Osteoblast (primary cell): ENCODE data around the gene ZNF394. TPM values are rescaled to one million over a fixed set of nuclear protein-coding genes. Genes with fewer than 3 reads are reported as not detected.

Source experiments
- DNase-seq: peaks from one replicate; pipeline ENCODE4 v3.0.0; 2011; ENCODE audit warnings: low spot score, mixed read lengths; ENCODE audit not compliant: insufficient read length; ENCODE audit errors: missing footprints
- H2AFZ ChIP-seq: 2 replicates; pipeline ENCODE4 v1.6.0; 2011; ENCODE audit warnings: mild to moderate bottlenecking, low read length
- H3K27ac ChIP-seq: 2 replicates; pipeline ENCODE4 v1.5.1; 2011; ENCODE audit warnings: mild to moderate bottlenecking, low read depth, low read length, moderate library complexity
- H3K27me3 ChIP-seq: 2 replicates; pipeline ENCODE4 v1.6.0; 2012; ENCODE audit warnings: mild to moderate bottlenecking, control low read depth, inconsistent platforms, low read length, moderate library complexity; ENCODE audit not compliant: insufficient read depth
- H3K36me3 ChIP-seq: 2 replicates; pipeline ENCODE4 v1.5.1; 2011; ENCODE audit warnings: mild to moderate bottlenecking, low read length, control low read depth, moderate library complexity; ENCODE audit not compliant: insufficient read depth
- H3K4me1 ChIP-seq: 2 replicates; pipeline ENCODE4 v1.5.1; 2011; ENCODE audit warnings: mild to moderate bottlenecking, low read length, control low read depth, moderate library complexity; ENCODE audit not compliant: insufficient read depth
- H3K4me2 ChIP-seq: 2 replicates; pipeline ENCODE4 v1.6.0; 2011; ENCODE audit warnings: mild to moderate bottlenecking, low read length; ENCODE audit not compliant: insufficient read depth
- H3K4me3 ChIP-seq: fragments of 200-600 bp; sonication (generic); 3 replicates; pipeline ENCODE4 v1.5.1; 2012; ENCODE audit warnings: mild to moderate bottlenecking, low read length, inconsistent platforms; ENCODE audit not compliant: insufficient read depth
- H3K79me2 ChIP-seq: 2 replicates; pipeline ENCODE4 v1.6.0; 2012; ENCODE audit warnings: mild to moderate bottlenecking, low read length, control low read depth, inconsistent platforms; ENCODE audit not compliant: insufficient read depth
- H3K9me3 ChIP-seq: 2 replicates; pipeline ENCODE4 v1.5.1; 2011; ENCODE audit warnings: low read depth, low read length, control low read depth
- H4K20me1 ChIP-seq: 2 replicates; pipeline ENCODE4 v1.6.0; 2012; ENCODE audit warnings: mild to moderate bottlenecking, low read length, control low read depth; ENCODE audit not compliant: insufficient read depth
- CTCF ChIP-seq: IDR thresholded peaks from 2 replicates; pipeline ENCODE4 v1.5.1; 2011; ENCODE audit warnings: mild to moderate bottlenecking, low read depth, low read length, moderate library complexity; ENCODE audit errors: extremely low read depth
- total RNA-seq: library from RNA; depleted of rRNA; stranded (reverse); fragments of >200 nt; gene quantifications from 2 replicates; pipeline ENCODE4 v1.2.3, GENCODE V29; 2012

The ZNF394 gene
- total RNA-seq, 1 donor = 34.7 TPM

DNA sequence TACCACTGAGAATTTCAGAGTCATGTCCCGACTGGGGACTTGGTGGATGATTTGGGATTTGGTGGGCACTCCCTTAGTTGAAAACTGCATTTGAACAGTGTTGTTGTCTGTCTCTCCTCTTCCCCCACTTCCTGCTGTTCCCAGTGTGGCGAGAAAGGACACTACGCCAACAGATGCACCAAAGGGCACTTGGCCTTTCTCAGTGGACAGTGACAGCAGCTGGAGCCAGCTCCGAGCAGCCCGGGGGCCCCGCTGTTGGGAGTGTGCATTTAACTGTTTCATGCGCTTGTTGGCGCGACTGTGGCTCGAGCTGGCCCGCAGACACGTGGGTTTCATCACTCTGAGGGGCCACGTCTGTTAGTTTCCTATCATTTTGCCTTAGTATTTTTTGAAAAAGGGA is 43.8 kb downstream of the ZNF394 start:
- H3K4me1 ChIP-seq = no peaks in the 10 kb centered on the region
- peaks cover 82% of the 10 kb centered on the region for H3K79me2 ChIP-seq
- peaks cover 32% of the 10 kb centered on the region for H4K20me1 ChIP-seq
- peaks cover 71% of the 10 kb centered on the region for H3K36me3 ChIP-seq
- no peak overlapping the region for H3K4me2 ChIP-seq
- no peaks in the 10 kb centered on the region for H3K27me3 ChIP-seq
- no peak overlapping the region for H3K27ac ChIP-seq
- no peak overlapping the region for H2AFZ ChIP-seq
- peak; percentile 35 for DNase-seq
- H3K9me3 ChIP-seq = no peaks in the 10 kb centered on the region
- no peak for TF ChIP-seq CTCF
- H3K4me3 ChIP-seq = no peak overlapping the region

GRCh38 chr7:99455874-99456273 is 44.2 kb downstream of the ZNF394 start:
- Histone ChIP-seq H3K9me3 (no peaks in the 10 kb centered on the region), H3K36me3 (peaks cover 73% of the 10 kb centered on the region), H3K27me3 (no peaks in the 10 kb centered on the region), H3K27ac (no peak overlapping the region), H4K20me1 (peaks cover 34% of the 10 kb centered on the region), H3K79me2 (peaks cover 80% of the 10 kb centered on the region), H3K4me2 (no peak overlapping the region), H3K4me3 (no peak overlapping the region), H3K4me1 (no peaks in the 10 kb centered on the region), H2AFZ (no peak overlapping the region)
- no peak for TF ChIP-seq CTCF
- peak; percentile 39 for DNase-seq

DNA sequence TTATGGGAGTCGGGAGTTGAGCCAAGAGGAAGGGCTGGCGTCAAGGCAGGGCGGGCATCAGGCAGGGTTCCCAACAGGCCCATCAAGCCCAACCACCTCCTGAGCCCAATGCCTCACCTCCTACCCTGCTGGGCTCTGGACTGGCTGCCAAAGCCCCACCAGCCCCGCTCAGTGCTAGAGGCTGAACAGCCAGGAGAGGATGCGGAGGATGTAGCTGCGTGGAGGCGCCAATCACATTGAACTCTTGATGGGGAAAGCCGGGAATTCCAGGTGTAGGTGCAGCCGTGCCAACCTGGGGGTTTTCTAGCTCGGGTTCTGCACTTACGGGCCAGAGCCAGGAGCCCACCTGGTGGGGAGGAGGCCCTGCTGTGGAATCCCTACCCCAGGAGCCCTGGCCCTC is 47.0 kb downstream of the ZNF394 start:
- Histone ChIP-seq H3K36me3 (peaks cover 74% of the 10 kb centered on the region), H3K4me2 (no peak overlapping the region), H4K20me1 (peaks cover 23% of the 10 kb centered on the region), H3K27ac (no peak overlapping the region), H3K27me3 (no peaks in the 10 kb centered on the region), H3K79me2 (peaks cover 68% of the 10 kb centered on the region), H3K4me3 (no peak overlapping the region), H3K9me3 (no peaks in the 10 kb centered on the region), H3K4me1 (no peaks in the 10 kb centered on the region), H2AFZ (no peak overlapping the region)
- DNase-seq = peak; percentile 31
- TF ChIP-seq CTCF = no peak

- Histone ChIP-seq H3K27ac (no peak overlapping the region), H3K36me3 (peaks cover 74% of the 10 kb centered on the region), H3K4me1 (no peaks in the 10 kb centered on the region), H2AFZ (no peak overlapping the region), H4K20me1 (peaks cover 18% of the 10 kb centered on the region), H3K27me3 (no peaks in the 10 kb centered on the region), H3K4me3 (no peak overlapping the region), H3K79me2 (peaks cover 64% of the 10 kb centered on the region), H3K9me3 (no peaks in the 10 kb centered on the region), H3K4me2 (no peak overlapping the region)
- TF ChIP-seq CTCF = no peak
- DNase-seq = peak; percentile 68
Measured at GRCh38 chr7:99452541-99452940, 47.5 kb downstream of the ZNF394 start.
